Endothelial cell of umbilical vein (primary cell): Measurements from ENCODE around the gene C9. TPM values are rescaled to one million over a fixed set of nuclear protein-coding genes. Genes with fewer than 3 reads are reported as not detected.

Experiments used
- BruUV-seq: library from RNA; stranded (reverse); fragments of 400-500 nt; replicated peaks from 2 replicates; lab custom pipeline; 2021; lab: Mats Ljungman, UMichigan
- CTCF ChIA-PET: fragments of 300-600, 350-600 bp; sonication (Branson Sonifier 250); formaldehyde crosslinking; loops from one replicate; lab custom pipeline; 2021; ENCODE audit warnings: antibody characterized with exemption, inconsistent platforms; lab: Charles Lee
- POLR2A ChIA-PET: fragments of 300-600, 350-600 bp; sonication (Branson Sonifier 250); formaldehyde crosslinking; loops from one replicate; lab custom pipeline; 2021; ENCODE audit warnings: antibody characterized with exemption, inconsistent platforms; lab: Charles Lee
- DNase-seq: peaks from one replicate; pipeline ENCODE4 v3.0.0-alpha.2; 2011; ENCODE audit warnings: low read depth, low spot score
- FAIRE-seq: peaks from 2 replicates; lab custom pipeline; 2011; peaks lifted over from hg19 to GRCh38; lab: Jason Lieb, UNC
- H2AFZ ChIP-seq: 2 replicates; pipeline ENCODE4 v1.6.0; 2012; ENCODE audit warnings: low read depth, low read length, control low read depth, inconsistent platforms
- H3K27ac ChIP-seq: 2 replicates; pipeline ENCODE4 v1.5.1; 2011; ENCODE audit warnings: low read depth, mild to moderate bottlenecking, control low read depth, low read length, moderate library complexity; ENCODE audit not compliant: insufficient read depth
- H3K27me3 ChIP-seq, 2 experiments: 2 replicates each; pipeline versions ENCODE4 v1.6.0 to v1.6.1; 2011; ENCODE audit warnings: low read length in 2 of 2, mixed read lengths in 1 of 2; ENCODE audit not compliant: control insufficient read depth in 2 of 2, insufficient read depth in 2 of 2
- H3K36me3 ChIP-seq, 2 experiments: 2 replicates in 1 of 2; 3 replicates in 1 of 2; pipeline ENCODE4 v1.5.1; 2011; ENCODE audit warnings: low read length in 2 of 2, mild to moderate bottlenecking in 1 of 2, moderate library complexity in 1 of 2; ENCODE audit not compliant: control insufficient read depth in 2 of 2, insufficient read depth in 2 of 2; ENCODE audit errors: extremely low read depth in 1 of 2
- H3K4me1 ChIP-seq: 3 replicates; pipeline ENCODE4 v1.5.1; 2011; ENCODE audit warnings: mild to moderate bottlenecking, low read length; ENCODE audit not compliant: control insufficient read depth, insufficient read depth; ENCODE audit errors: extremely low read depth
- H3K4me2 ChIP-seq: 2 replicates; pipeline ENCODE4 v1.6.1; 2011; ENCODE audit warnings: low read length, control low read depth, mixed read lengths; ENCODE audit not compliant: insufficient read depth
- H3K4me3 ChIP-seq, 3 experiments: fragments of 200-600 bp in 1 of 3; sonication (generic), shearing (Covaris generic) in 1 of 3; replicated peaks in 1 of 3; 2 replicates each; pipeline ENCODE4 v1.5.1; 2011 to 2016; ENCODE audit warnings: control low read depth in 3 of 3, low read length in 3 of 3, mild to moderate bottlenecking in 2 of 3, inconsistent platforms in 1 of 3, low read depth in 1 of 3, moderate library complexity in 1 of 3; ENCODE audit not compliant: insufficient read depth in 1 of 3
- H3K79me2 ChIP-seq: 2 replicates; pipeline ENCODE4 v1.6.0; 2012; ENCODE audit warnings: low read length, inconsistent platforms; ENCODE audit not compliant: control insufficient read depth, insufficient read depth
- H3K9ac ChIP-seq: replicated peaks from 2 replicates; pipeline ENCODE3; 2011; ENCODE audit warnings: low read length, control low read depth; ENCODE audit not compliant: insufficient read depth; ENCODE audit errors: extremely low read depth
- H3K9me1 ChIP-seq: replicated peaks from 3 replicates; pipeline ENCODE4 v1.6.0; 2011; ENCODE audit warnings: mild to moderate bottlenecking, low read length; ENCODE audit not compliant: control insufficient read depth, insufficient read depth; ENCODE audit errors: extremely low read depth
- H3K9me3 ChIP-seq: replicated peaks from 2 replicates; pipeline ENCODE4 v1.5.1; 2012; ENCODE audit warnings: low read length, inconsistent platforms; ENCODE audit not compliant: control insufficient read depth, insufficient read depth
- H4K20me1 ChIP-seq: replicated peaks from 2 replicates; pipeline ENCODE3; 2011; ENCODE audit warnings: mild to moderate bottlenecking, low read length; ENCODE audit not compliant: control insufficient read depth, insufficient read depth; ENCODE audit errors: extremely low read depth
- FOS ChIP-seq: IDR thresholded peaks from 2 replicates; pipeline ENCODE4 v1.6.1; 2011; ENCODE audit warnings: mild to moderate bottlenecking, low read length, moderate library complexity, borderline replicate concordance; ENCODE audit not compliant: insufficient read depth
- dilution Hi-C: fragments of 300-500 bp; cut with MboI; formaldehyde crosslinking; loops from one replicate; pipeline ENCODE4 v1.15.0; 2019; ENCODE audit warnings: low sequenced_read_pairs; ENCODE audit not compliant: extremely low pct_ligation_motif_present
- intact Hi-C: fragments of 100-400 bp; cut with micrococcal nuclease; formaldehyde crosslinking; loops from one replicate; pipeline ENCODE4 v1.10.0; 2022
- polyA plus RNA-seq, 4 experiments: library from polyadenylated mRNA; depleted of rRNA in 3 of 4; stranded (reverse) in 3 of 4; unstranded in 1 of 4; fragments of >200 nt; gene quantifications; 2 replicates each; pipeline versions ENCODE4 v1.2.1 to v1.2.3, GENCODE V29; 2011 to 2012; ENCODE audit warnings: missing spikeins in 1 of 4
- total RNA-seq: library from RNA; stranded (reverse); gene quantifications from 2 replicates; pipeline ENCODE4 v1.2.3, GENCODE V29; 2021
- TF ChIP-seq, protein P1 (sequence below), 2 donors: IDR thresholded peaks; 1 replicate in 1 of 2; 2 replicates in 1 of 2; pipeline ENCODE4 v1.5.1; 2011; ENCODE audit warnings: low read length in 2 of 2, mild to moderate bottlenecking in 2 of 2, moderate library complexity in 2 of 2, control low read depth in 1 of 2, inconsistent platforms in 1 of 2, low read depth in 1 of 2; ENCODE audit not compliant: insufficient read depth in 1 of 2; ENCODE audit errors: extremely low read depth in 1 of 2

The C9 gene
- total and polyA plus RNA-seq, 2 donors (not counting 3 experiments of a cell fraction or from before 2014, with no cell fraction given), result 0.33 TPM; not detected in 1

DNA sequence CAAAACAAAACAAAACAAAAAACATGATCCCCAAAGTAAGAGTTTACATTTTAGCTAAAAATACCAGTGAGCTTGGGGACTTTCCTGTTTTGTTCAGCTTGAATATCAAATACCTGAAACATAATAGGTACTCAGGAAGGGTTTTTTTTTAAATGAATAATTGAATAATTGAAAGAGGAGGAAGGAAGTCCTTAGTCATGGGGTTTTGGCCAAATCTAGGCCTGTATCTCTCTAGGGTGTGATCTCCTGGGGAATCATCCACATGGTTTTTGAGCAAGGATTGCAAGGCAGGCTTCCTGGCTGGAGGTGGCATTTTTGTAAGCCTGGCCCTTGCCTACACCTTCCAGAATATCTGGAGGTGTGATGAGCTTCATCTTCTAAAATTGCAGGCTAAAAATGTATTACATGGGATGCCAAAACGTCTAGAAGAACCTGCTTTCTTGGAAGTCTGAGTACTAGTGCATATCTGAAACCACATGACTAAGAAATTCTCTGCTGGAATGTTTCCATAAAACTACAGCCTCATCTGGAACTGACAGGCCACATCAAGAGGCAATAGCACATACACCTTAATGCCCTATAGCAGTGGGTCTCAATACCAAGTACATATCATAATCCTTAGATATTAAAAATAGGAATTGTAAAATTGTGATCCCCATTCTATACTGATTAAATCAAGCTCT lies 10.4 kb downstream of the C9 start:
- Histone ChIP-seq H3K9me1 (no peaks in the 10 kb centered on the region), H3K9me3 (no peaks in the 10 kb centered on the region), H2AFZ (peak overlapping the region; percentile 49), H4K20me1 (no peaks in the 10 kb centered on the region), H3K27me3 (no peaks in the 10 kb centered on the region), H3K27ac (no peak overlapping the region), H3K36me3 (no peaks in the 10 kb centered on the region), H3K9ac (no peak overlapping the region), H3K4me2 (peak overlapping the region; percentile 25), H3K4me3 (no peak overlapping the region), H3K79me2 (no peaks in the 10 kb centered on the region), H3K4me1 (peaks cover 32% of the 10 kb centered on the region)
- intact Hi-C loops, result no loop called here
- DNase-seq, result no peak
- dilution Hi-C loops, result no loop called here
- ChIA-PET CTCF (interaction anchor here (0.5 to 1.4 kb wide), 2 partner anchors 22 to 206 kb away, joined by 4 read pairs; no protein-coding TSS in a partner anchor), POLR2A (no interaction called here)
- peak; percentile 7 for TF ChIP-seq FOS
- TF ChIP-seq, protein P1, sequence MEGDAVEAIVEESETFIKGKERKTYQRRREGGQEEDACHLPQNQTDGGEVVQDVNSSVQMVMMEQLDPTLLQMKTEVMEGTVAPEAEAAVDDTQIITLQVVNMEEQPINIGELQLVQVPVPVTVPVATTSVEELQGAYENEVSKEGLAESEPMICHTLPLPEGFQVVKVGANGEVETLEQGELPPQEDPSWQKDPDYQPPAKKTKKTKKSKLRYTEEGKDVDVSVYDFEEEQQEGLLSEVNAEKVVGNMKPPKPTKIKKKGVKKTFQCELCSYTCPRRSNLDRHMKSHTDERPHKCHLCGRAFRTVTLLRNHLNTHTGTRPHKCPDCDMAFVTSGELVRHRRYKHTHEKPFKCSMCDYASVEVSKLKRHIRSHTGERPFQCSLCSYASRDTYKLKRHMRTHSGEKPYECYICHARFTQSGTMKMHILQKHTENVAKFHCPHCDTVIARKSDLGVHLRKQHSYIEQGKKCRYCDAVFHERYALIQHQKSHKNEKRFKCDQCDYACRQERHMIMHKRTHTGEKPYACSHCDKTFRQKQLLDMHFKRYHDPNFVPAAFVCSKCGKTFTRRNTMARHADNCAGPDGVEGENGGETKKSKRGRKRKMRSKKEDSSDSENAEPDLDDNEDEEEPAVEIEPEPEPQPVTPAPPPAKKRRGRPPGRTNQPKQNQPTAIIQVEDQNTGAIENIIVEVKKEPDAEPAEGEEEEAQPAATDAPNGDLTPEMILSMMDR (IDR thresholded peaks at IDR 0.05; ENCODE audit: extremely low read depth in 1 of 2, insufficient read depth in 1 of 2, low read depth in 1 of 2, low read length in 2 of 2), result no peak
- BruUV-seq, result no TSS peak
- peak; percentile 62 for FAIRE-seq

DNA sequence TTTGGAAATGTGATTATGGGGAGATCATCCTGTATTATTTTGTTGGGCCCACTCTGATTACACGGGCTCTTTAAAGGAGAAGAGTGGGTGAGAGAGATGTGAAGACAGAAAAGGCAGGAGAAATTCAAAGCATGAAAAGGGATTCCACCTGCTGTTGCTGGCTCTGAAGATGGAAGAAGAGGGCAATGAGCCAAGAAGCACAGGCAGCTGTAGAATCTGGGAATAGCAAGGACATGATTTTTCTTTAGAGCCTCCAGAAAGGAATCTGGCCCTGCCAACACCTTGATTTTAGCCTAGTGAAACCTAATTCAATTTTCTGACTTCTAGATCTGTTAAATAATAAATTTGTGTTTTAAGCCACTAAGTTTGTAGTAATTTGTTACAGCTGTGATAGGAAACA lies 11.3 kb downstream of the C9 start:
- Histone ChIP-seq H4K20me1 (no peaks in the 10 kb centered on the region), H3K27ac (no peak overlapping the region), H3K9me1 (no peaks in the 10 kb centered on the region), H3K9ac (no peak overlapping the region), H3K4me3 (no peak overlapping the region), H2AFZ (no peak overlapping the region), H3K79me2 (no peaks in the 10 kb centered on the region), H3K4me2 (no peak overlapping the region), H3K36me3 (no peaks in the 10 kb centered on the region), H3K9me3 (no peaks in the 10 kb centered on the region), H3K27me3 (no peaks in the 10 kb centered on the region), H3K4me1 (peaks cover 32% of the 10 kb centered on the region)
- DNase-seq, result no peak
- intact Hi-C loops, result no loop called here
- ChIA-PET POLR2A (no interaction called here), CTCF (interaction anchor here (1.4 kb wide), 1 partner anchor 23 kb away, joined by 4 read pairs; no protein-coding TSS in a partner anchor)
- TF ChIP-seq FOS, result no peak
- FAIRE-seq, result no peak
- no TSS peak for BruUV-seq
- dilution Hi-C loops, result no loop called here
